ENCODE data around the gene PTPRN2.

PTPRN2 gene

GRCh38 chr7:157955348-157955999 lies 632.1 kb downstream of the PTPRN2 start:
- no peak for TF ChIP-seq JUND (IDR thresholded peaks at IDR 0.05; ENCODE audit: low read depth)
- DNase-seq (ENCODE audit: low read depth in 1 of 2, low spot score in 1 of 2), result no peak
- in situ Hi-C loops (cut with HindIII; ENCODE audit: low pct_unique_long_range_greater_than_20kb, low sequenced_read_pairs), result no loop called here

DNA sequence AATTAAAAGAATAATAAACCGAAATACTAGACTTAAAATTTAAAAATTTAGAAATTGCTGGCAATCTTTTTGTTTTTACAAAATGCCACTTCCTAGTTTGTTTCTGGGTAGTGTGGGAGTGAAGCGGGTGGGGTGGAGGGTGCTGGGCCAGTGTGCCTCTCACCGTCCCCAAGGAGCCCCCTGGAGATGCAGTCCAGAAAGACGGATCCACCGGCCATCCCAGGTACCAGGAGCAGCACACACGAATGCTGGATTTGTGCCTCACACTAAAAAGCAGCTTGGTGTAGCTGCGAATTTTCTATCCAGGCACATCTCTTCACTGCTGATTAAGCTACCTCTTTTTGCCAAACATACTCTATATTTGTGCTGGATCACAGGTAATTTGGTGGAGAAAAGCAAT lies 632.7 kb downstream of the PTPRN2 start:
- in situ Hi-C loops (cut with HindIII; ENCODE audit: low pct_unique_long_range_greater_than_20kb, low sequenced_read_pairs), result no loop called here
- no peak for DNase-seq (ENCODE audit: low read depth in 1 of 2, low spot score in 1 of 2)
- TF ChIP-seq JUND (IDR thresholded peaks at IDR 0.05; ENCODE audit: low read depth), result no peak

- DNase-seq (ENCODE audit: low read depth in 1 of 2, low spot score in 1 of 2), result no peak
- TF ChIP-seq JUND (IDR thresholded peaks at IDR 0.05; ENCODE audit: low read depth), result no peak
- in situ Hi-C loops (cut with HindIII; ENCODE audit: low pct_unique_long_range_greater_than_20kb, low sequenced_read_pairs), result no loop called here
Observed at GRCh38 chr7:157952841-157953645, 634.6 kb downstream of the PTPRN2 start.

- DNase-seq (ENCODE audit: low read depth in 1 of 2, low spot score in 1 of 2), result no peak
- no peak for TF ChIP-seq JUND (IDR thresholded peaks at IDR 0.05; ENCODE audit: low read depth)
- in situ Hi-C loops (cut with HindIII; ENCODE audit: low pct_unique_long_range_greater_than_20kb, low sequenced_read_pairs), result no loop called here
Observed at GRCh38 chr7:157952050-157952667, 635.5 kb downstream of the PTPRN2 start.

- no peak for TF ChIP-seq JUND (IDR thresholded peaks at IDR 0.05; ENCODE audit: low read depth)
- no peak for DNase-seq (ENCODE audit: low read depth in 1 of 2, low spot score in 1 of 2)
- in situ Hi-C loops (cut with HindIII; ENCODE audit: low pct_unique_long_range_greater_than_20kb, low sequenced_read_pairs), result no loop called here
Observed at GRCh38 chr7:157951300-157952049, 636.1 kb downstream of the PTPRN2 start.

GRCh38 chr7:157949711-157950110 lies 637.9 kb downstream of the PTPRN2 start:
- TF ChIP-seq JUND (IDR thresholded peaks at IDR 0.05; ENCODE audit: low read depth), result no peak
- in situ Hi-C loops (cut with HindIII; ENCODE audit: low pct_unique_long_range_greater_than_20kb, low sequenced_read_pairs), result no loop called here
- no peak for DNase-seq (ENCODE audit: low read depth in 1 of 2, low spot score in 1 of 2)

- TF ChIP-seq JUND (IDR thresholded peaks at IDR 0.05; ENCODE audit: low read depth), result no peak
- in situ Hi-C loops (cut with HindIII; ENCODE audit: low pct_unique_long_range_greater_than_20kb, low sequenced_read_pairs), result no loop called here
- DNase-seq (ENCODE audit: low read depth in 1 of 2, low spot score in 1 of 2), result no peak
Observed at GRCh38 chr7:157947504-157947903, 640.1 kb downstream of the PTPRN2 start.

DNA sequence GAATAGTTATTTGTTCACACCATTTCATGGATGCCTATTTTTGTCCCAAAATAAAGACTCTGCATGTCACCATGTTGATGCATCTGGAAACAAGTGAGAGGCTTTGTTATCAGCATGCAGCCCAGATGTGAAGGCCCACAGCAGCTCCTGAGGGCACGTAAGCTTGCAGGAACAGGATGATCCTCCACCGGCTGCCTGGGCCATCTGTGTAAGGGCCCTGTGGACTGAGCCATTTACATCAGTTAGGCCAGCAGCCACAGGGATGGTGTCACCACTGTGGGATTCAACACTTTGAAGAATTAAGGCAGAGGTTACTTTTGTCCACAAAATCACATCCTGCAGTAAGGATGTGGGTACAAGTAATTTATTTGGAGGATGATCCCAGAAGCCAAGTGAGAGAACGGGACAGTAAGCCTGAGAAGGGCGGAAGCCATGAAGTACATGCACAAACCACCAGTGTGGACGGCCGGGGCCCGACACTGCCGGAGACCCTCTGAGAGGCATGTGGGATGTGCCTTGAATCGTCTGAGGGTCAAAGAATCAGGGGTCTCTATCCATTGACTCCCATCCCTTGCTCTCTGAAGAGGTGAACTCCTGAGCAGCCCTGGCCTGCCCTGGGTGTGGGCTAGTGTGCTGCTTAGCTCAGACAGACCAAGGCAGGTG lies 641.1 kb downstream of the PTPRN2 start:
- no peak for DNase-seq (ENCODE audit: low read depth in 1 of 2, low spot score in 1 of 2)
- no peak for TF ChIP-seq JUND (IDR thresholded peaks at IDR 0.05; ENCODE audit: low read depth)
- in situ Hi-C loops (cut with HindIII; ENCODE audit: low pct_unique_long_range_greater_than_20kb, low sequenced_read_pairs), result no loop called here

DNA sequence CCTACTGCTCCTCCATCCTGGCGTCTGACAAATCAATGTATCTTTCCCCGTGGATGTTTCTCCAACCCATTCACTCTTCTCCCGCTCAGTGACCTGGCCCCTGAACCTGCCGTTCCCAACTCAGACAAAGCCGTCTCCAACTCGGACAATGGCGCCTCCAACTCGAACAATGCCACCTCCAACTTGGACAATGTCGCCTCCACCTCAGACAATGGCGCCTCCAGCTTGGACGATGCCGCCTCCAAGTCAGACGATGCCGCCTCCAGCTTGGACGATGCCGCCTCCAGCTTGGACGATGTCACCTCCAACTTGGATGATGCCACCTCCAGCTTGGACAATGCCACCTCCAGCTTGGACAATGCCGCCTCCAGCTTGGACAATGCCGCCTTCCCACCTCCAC lies 642.2 kb downstream of the PTPRN2 start:
- no peak for TF ChIP-seq JUND (IDR thresholded peaks at IDR 0.05; ENCODE audit: low read depth)
- DNase-seq (ENCODE audit: low read depth in 1 of 2, low spot score in 1 of 2), result no peak
- in situ Hi-C loops (cut with HindIII; ENCODE audit: low pct_unique_long_range_greater_than_20kb, low sequenced_read_pairs), result no loop called here

GRCh38 chr7:157944734-157945291 lies 642.8 kb downstream of the PTPRN2 start:
- TF ChIP-seq JUND (IDR thresholded peaks at IDR 0.05; ENCODE audit: low read depth), result no peak
- in situ Hi-C loops (cut with HindIII; ENCODE audit: low pct_unique_long_range_greater_than_20kb, low sequenced_read_pairs), result no loop called here
- DNase-seq (ENCODE audit: low read depth in 1 of 2, low spot score in 1 of 2), result no peak

- in situ Hi-C loops (cut with HindIII; ENCODE audit: low pct_unique_long_range_greater_than_20kb, low sequenced_read_pairs), result no loop called here
- no peak for DNase-seq (ENCODE audit: low read depth in 1 of 2, low spot score in 1 of 2)
- no peak for TF ChIP-seq JUND (IDR thresholded peaks at IDR 0.05; ENCODE audit: low read depth)
Observed at GRCh38 chr7:157944051-157944450, 643.6 kb downstream of the PTPRN2 start.

DNA sequence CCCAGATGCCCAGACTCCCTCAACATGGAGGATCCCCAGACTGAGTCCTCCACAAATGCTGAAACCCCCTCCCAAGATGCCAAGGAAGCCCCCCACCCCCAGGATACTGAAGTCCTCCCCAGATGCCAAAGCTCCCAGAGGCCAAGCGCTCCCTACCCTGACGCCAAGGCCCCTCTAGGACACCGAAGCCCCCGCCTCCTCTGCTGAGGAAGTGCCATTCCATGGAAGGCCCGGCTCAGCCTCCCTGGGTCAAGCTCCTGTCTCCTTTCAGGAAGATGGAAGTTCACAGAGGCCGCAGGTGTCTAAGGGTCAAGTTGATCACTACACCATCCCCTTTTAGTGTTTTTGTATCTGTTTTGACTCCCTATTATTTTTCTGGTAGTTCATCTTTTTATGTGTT lies 644.1 kb downstream of the PTPRN2 start:
- DNase-seq (ENCODE audit: low read depth in 1 of 2, low spot score in 1 of 2), result no peak
- no peak for TF ChIP-seq JUND (IDR thresholded peaks at IDR 0.05; ENCODE audit: low read depth)
- in situ Hi-C loops (cut with HindIII; ENCODE audit: low pct_unique_long_range_greater_than_20kb, low sequenced_read_pairs), result no loop called here

Measured in T47D (cell line).